Stimulated activated CD8-positive, alpha-beta memory T cell treated with anti-CD3 and anti-CD28 coated beads, Interleukin-2, amount 100 ng/mL, for 48 hours (primary cell): ENCODE measurements around the gene SATL1.
A peak's percentile ranks its signal among the peaks of the same experiment; 100 is the strongest.
"Not testable (repeated sequence)": the region's sequence is repeated elsewhere in the genome, so short reads cannot be mapped to it uniquely, and the experiment has no call there.

Experiments used
- DNase-seq, 2 donors: peaks; one replicate each; pipeline ENCODE4 v3.0.0-alpha.2; 2020; ENCODE audit warnings: low read depth in 2 of 2

The SATL1 gene

GRCh38 chrX:85111347-85111746 is 132.2 kb downstream of the SATL1 start:
- no peak for DNase-seq

GRCh38 chrX:85109235-85109634 is 134.3 kb downstream of the SATL1 start:
- DNase-seq = peak in 1 of 2 donors; percentile 4

- DNase-seq = no peak
These were observed 135.4 kb downstream of the SATL1 start for GRCh38 chrX:85108165-85108564.

- DNase-seq = no peak
These were observed 136.2 kb downstream of the SATL1 start for GRCh38 chrX:85107407-85107806.

- DNase-seq = no peak
These were observed 154.2 kb downstream of the SATL1 start for GRCh38 chrX:85089321-85089840.

- DNase-seq = no peak
These were observed 158.7 kb downstream of the SATL1 start for GRCh38 chrX:85084770-85085393.

GRCh38 chrX:85077247-85077646 is 166.3 kb downstream of the SATL1 start:
- not testable (repeated sequence) for DNase-seq

- DNase-seq = no peak
These were observed 177.9 kb downstream of the SATL1 start for GRCh38 chrX:85065512-85066198.

- no peak for DNase-seq
These were observed 190.8 kb downstream of the SATL1 start for GRCh38 chrX:85052636-85053343.

- DNase-seq = no peak
These were observed 191.4 kb downstream of the SATL1 start for GRCh38 chrX:85052205-85052604.

GRCh38 chrX:85051627-85052026 is 192.0 kb downstream of the SATL1 start:
- DNase-seq = no peak
